Stimulated activated CD4-positive, alpha-beta T cell treated with anti-CD3 and anti-CD28 coated beads, Interleukin-2, amount 100 ng/mL, for 48 hours (primary cell): Measurements from ENCODE around the gene FHOD1.

Source experiments
- DNase-seq, 2 donors: peaks; one replicate each; pipeline ENCODE4 v3.0.0-alpha.2; 2020

Gene FHOD1

GRCh38 chr16:67206838-67207248 is 40.4 kb downstream of the FHOD1 start:
- DNase-seq, result no peak

DNA sequence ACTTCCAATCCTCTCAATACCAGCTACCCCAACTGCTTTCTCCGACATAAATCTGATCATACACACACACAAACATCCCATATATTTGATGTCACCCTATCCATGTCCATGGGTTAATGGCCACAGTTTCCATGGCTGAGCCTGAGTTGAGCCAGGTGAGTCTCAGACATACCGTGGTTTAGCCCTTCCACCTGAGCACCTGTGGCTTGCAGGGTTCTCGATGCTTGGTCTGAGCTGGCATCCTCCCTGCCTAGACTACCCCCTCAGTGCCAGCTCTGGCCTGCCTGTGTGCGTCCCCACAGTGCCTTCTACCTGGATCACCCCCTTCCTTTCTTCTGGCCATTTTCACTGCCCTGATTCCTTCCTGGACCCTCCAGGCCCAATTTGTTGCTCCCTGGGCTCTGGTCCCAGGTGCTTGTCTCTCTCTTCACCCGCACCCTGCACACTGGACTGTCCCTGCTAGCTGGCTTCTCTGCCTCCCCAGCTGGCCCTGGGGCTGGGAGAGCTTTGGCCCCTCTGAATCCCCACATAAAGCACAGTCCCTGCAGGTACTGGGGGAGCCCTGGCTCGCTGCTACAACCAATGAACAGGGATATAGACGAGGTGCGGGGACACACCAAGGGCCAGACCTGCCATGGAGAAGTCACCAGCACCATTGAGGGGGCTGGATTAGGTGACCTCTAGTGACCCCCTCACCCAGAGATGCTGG is 41.0 kb downstream of the FHOD1 start:
- DNase-seq, result no peak

DNA sequence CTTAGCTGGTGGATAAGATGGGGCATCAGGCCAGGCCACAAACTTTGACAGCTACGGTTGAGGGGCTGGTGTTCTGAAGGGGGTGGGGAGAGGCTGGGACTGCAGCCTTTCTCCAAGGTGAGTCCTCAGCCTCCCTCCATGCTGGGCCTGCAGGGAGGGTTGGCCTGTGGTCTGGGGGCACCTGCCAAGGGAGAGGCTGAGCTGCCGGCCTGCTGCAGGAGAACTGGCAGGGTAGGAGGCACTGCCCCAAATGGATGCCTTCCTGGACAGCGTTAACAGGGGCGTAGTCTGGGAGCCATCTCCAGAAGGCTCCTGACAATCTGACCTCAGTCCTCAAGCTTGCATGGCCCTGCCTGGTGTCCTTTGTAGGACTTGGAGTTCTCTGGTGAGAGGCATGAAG is 43.2 kb downstream of the FHOD1 start:
- no peak for DNase-seq

- no peak for DNase-seq
Observed at GRCh38 chr16:67202956-67203493, 44.3 kb downstream of the FHOD1 start.

DNA sequence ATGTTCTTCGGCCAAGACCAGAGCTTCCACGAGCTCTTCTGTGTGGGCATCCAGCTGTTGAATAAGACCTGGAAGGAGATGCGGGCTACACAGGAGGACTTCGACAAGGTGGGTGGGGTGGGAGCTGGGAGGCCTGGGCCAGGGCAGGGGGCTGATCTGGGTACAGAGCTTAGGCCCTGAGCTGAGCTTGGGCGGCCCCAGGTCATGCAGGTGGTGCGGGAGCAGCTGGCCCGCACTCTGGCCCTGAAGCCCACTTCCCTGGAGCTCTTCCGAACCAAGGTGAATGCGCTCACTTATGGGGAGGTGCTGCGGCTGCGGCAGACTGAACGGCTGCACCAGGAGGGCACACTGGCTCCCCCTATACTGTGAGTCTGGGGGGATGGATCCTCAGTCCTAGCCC is 44.9 kb downstream of the FHOD1 start:
- no peak for DNase-seq

- no peak for DNase-seq
Observed at GRCh38 chr16:67201411-67202345, 45.6 kb downstream of the FHOD1 start.

DNA sequence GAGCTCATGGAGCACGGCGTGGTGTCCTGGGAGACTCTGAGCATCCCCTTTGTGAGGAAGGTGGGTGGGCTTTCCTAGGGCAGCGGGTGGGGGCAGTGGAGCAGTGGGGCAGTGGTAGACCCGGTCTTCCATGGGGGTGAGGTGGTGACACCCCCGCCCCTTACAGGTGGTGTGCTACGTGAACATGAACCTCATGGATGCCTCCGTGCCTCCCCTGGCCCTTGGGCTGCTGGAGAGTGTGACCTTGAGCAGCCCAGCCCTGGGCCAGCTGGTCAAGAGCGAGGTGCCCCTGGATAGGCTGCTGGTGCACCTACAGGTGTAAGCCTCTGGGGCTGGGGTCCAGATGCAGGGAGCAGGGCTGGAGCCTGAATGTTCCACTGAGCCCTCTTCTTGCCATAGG is 46.8 kb downstream of the FHOD1 start:
- DNase-seq, result no peak

DNA sequence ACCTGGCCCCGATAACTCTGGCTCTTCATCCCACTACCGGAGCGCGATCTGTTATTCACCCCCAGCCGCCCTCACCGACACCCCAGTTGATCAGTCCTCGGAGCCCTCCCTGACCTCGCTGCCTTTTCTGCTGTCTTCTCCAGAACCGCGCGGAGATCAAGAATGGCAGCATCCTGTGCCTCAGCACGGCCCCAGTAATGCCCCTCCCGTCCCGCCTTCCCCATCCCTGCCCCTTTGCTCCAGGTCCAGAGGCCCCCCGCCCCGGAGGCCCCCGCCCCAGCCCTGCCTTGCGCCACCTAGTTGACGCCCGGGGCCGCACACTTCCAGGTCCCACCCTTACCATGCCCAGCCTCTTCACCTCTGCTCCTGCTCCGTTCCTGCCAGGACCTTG is 47.5 kb downstream of the FHOD1 start:
- DNase-seq, result no peak

DNA sequence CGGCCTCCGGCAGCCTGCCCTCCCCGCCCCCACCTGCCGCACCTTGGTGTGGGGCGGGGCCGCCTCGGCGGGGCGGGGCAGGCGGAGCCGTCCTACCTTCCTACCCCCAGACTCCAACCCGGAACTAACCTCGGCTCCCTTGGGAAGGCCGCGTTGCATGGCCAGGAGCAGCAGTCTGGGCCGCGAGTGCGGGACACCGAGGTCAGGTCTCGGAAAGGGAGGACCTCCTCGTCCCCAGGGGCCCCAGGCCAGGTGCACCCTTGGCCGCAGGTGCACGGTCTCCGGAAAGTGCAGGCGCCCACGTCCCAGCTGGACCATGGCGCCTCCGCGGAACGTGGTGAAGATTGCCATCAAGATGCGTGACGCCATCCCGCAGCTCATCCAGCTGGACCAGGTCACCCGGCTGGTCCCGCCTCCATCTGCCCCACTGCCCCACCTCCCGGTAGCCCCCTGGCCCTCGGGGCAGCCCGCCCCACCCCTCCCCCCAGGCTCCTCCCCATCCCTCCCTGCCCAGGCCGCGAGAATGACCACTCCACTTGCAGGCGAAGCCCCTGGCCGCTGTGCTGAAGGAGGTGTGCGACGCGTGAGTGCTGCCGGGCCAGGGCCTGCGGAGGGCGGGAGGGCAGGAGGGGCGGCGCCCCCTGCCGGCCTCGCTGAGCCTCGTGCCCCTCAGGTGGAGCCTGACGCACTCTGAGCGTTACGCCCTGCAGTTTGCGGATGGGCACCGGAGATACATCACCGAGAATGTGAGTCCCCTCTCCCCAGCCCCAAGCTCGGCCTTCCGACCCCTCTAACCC is 48.1 kb downstream of the FHOD1 start, which contains the start of gene ELMO3:
ELMO3 (plus strand) TSS at position 121 of the 797 bp plus-strand sequence; CDS start at position 317, 196 bp downstream.
- DNase-seq, result no peak

DNA sequence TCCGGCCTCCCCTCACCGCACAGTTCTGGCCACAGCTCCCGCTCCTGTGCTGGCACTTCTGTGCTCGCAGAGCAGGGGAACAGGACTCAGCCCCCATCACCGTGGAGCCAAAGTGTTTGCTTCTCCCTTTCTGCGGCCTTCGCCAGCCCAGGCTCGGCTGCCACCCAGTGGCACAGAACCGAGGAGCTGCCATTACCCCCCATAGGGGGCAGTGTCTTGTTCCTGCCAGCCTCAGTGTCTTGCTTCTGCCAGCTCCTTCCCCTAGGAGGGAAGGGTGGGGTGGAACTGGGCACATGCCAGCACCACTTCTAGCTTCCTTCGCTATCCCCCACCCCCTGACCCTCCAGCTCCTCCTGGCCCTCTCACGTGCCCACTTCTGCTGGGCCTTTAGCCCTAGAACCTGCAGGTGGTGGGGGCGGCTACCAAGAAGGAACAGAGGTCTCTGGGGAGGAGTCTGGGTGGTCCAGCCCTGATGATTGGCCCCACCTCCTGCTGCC is 49.0 kb downstream of the FHOD1 start:
- DNase-seq, result no peak

GRCh38 chr16:67197704-67198103 is 49.6 kb downstream of the FHOD1 start:
- DNase-seq, result no peak

- no peak for DNase-seq
Observed at GRCh38 chr16:67196881-67197280, 50.4 kb downstream of the FHOD1 start.

DNA sequence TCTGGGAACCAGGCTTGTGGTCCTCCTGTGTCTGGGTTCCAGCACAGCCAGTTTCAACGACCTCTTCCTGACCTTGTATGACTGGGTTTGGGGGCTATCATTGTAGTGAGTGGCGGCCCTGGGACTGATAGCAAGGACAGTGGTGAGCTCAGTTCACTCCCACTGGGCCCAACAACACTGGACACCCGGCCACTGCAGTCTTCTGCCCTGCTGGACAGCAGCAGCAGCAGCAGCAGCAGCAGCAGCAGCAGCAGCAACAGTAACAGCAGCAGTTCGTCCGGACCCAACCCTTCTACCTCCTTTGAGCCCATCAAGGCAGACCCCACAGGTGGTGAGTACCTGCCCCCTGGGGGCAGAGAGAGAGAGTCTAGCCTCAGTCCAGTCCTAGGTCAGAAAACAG is 51.6 kb downstream of the FHOD1 start:
- no peak for DNase-seq

- no peak for DNase-seq
Observed at GRCh38 chr16:67194260-67194659, 53.0 kb downstream of the FHOD1 start.

GRCh38 chr16:67193536-67193935 is 53.7 kb downstream of the FHOD1 start:
- DNase-seq, result no peak

GRCh38 chr16:67192781-67193361 is 54.4 kb downstream of the FHOD1 start:
- DNase-seq, result no peak

- DNase-seq, result peak; percentile 85 to 86
Observed at GRCh38 chr16:67191995-67192681, 55.1 kb downstream of the FHOD1 start, which contains the start of gene E2F4. TSS of gene E2F4 (plus strand) at chr16:67192155. CDS start at chr16:67192228, 73 bp downstream.

DNA sequence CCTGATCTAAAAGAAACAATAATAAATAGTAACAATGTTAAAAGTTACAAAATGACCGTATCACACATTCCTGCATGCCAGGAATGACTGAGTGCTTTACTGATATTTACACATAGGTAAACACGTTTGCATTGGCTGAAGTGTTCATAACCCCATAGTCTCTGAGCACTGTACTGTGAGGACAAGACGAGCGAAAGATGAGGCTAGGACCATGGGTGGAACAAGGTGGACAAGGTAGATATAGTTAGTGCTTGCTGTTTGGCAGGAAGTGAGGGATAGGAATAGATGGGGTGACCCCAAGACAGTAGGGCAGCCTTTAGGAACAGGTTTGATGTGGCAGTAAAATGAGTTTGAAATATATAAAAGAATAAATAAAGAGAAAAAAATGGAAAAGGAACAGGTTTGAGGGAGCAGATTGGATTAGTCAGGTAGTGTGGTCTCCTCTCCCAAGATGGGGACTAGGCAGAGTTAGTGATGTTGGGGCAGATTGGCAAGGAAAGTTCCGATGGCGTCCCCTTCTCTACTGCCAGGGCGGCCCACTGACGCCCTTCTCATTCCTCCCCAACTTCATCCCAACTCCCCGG is 55.8 kb downstream of the FHOD1 start:
- no peak for DNase-seq

- no peak for DNase-seq
Observed at GRCh38 chr16:67190448-67191399, 56.6 kb downstream of the FHOD1 start.

- no peak for DNase-seq
Observed at GRCh38 chr16:67190041-67190440, 57.2 kb downstream of the FHOD1 start, which contains the start of gene EXOC3L1. TSS of gene EXOC3L1 (minus strand) at chr16:67190136. CDS start at chr16:67189676, 460 bp downstream.
